GM19395 (cell line): ENCODE measurements around the gene DCTD.

ENCODE experiments used
- ATAC-seq: cut with Tn5 transposase; IDR thresholded peaks from one replicate; pipeline ENCODE4 v1.9.1; 2021; ENCODE audit warnings: mild to moderate bottlenecking, moderate library complexity; ENCODE audit not compliant: unreplicated experiment

Gene DCTD

GRCh38 chr4:182894681-182895275 is 22.4 kb downstream of the DCTD start:
- ATAC-seq, result no peak

DNA sequence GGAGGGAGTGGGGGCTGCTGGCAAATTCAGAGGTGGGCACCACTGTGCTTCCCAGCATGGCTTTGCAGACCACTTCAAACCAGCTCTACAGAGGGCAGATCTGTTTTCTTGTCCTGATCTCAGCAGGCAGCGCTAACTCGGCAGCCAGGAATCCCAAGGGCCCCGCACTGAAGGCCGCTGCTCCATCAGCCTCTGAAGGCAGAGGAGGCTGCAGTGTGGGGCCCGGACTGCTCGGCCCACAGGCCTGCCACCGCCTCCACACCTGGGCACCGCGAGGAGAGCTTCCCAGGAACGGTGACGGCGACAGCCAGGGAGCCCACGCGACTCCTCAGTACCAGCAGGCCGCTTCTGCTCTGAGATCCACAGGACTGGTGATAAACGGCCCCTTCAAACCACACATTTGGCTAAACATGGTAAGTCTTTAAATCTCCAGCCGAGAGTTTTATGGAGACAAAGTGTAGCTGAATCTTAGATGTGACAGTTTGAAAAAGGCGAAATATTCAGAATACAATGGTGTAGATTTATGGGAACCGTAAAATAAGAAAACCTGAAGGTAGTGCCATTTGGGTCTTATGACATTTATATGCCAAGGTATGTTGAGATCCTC is 23.6 kb downstream of the DCTD start:
- no peak for ATAC-seq

DNA sequence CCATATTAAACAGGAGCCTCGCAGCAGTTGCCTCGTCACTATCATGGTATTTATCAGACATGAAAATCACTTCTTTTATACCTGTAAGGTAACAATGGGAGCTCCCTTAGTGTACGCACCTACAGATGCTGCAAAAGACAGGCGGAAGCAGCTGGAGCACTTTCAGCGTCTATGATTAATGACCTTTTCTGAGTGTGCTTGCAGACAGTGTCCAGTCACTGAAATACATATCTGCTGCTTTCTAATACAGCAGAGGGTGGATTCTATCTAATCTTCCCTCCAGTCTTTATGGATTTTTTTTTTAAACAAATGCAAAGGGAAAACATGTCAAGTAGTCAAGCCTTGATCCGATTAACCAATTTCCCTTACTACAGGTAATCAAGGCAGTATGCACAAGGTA is 24.1 kb downstream of the DCTD start:
- ATAC-seq, result no peak

- no peak for ATAC-seq
These were observed 27.0 kb downstream of the DCTD start for GRCh38 chr4:182890202-182890601.

DNA sequence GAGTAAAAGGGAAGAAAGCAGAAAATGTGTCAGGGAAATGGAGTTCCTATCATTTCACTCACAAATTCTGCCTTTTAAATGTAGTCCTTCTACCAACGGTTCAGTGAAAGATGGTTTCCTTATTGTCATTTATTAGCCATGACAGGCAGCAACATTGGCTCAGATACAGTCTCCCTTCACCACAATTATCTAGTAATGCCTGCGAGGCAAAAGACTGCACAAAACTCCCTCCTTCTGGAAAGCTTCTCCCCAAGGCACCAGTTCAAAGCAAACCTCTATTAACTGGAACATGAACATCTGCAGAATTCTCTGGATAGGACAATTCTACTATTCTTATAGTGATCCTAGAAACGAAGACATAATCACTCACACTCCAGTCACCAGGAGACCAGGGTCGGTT is 28.3 kb downstream of the DCTD start:
- no peak for ATAC-seq

GRCh38 chr4:182886768-182887167 is 30.4 kb downstream of the DCTD start:
- ATAC-seq, result no peak

DNA sequence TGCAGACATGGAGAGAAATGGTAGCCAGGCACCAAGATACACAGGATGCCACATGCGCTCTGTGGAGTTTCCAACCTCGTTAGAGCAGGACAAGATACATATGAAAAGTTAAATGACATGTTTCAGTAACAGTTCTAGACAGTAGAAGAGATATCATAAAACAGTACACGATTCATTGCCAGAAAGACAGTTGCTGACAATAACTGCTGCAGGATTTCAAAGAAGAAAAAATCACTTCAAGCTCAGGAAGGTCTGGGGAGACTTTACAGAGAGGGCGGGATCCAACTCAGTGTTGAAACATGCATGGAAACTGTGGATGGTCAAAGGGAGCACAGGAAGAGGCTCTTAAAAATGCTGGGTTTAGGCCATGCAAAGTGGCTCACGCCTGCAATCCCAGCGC is 31.0 kb downstream of the DCTD start:
- ATAC-seq, result no peak

DNA sequence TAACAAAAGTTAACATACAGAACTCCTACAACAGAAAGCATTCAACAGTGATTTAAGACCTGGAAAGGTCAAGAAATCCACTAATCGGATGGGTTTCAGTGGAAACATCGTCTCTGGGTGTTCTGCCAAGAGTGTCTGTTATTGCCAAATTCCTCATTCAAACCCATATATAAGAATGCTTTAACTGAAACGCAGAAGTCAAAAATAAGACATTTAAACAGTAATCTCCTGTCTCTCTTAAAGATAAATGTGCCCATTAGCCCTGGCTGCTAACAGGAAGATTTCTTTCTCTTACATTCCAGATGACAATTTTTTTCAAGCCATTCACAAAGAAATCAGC is 31.5 kb downstream of the DCTD start:
- ATAC-seq, result no peak

DNA sequence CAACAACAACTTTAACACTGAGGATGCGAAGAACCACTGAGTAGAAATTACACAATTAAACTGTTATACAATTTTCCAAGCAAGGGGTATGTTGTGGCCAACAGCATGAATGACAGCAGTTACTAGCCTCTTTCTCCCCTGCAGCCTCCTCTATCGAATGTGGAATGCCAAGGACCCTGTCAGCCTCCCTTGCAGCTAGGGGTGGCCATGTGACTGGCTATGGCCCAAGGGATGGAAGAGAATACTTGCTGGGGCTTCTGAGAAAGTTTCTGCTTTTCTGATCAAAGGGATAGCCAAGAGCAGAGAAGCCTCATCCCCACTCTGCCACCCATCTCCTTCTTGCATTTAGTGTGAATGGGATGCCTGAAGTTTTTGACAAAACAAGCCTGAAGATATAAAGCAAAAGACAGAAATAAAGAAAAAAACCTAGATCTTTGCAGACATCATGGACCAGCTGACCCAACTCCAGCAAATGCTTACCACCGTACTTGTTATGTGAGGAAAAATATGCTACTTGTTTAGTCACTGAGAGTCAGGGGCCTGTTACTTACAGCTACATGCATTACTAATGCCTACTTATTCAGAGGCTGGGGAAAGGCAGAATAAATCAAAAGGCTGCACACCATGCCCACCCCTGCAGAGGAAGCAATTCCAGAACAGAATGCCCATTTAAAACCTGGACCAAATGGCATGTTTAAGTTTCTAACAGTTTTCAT is 32.0 kb downstream of the DCTD start:
- ATAC-seq, result no peak

- ATAC-seq, result no peak
These were observed 33.1 kb downstream of the DCTD start for GRCh38 chr4:182884040-182884439.

DNA sequence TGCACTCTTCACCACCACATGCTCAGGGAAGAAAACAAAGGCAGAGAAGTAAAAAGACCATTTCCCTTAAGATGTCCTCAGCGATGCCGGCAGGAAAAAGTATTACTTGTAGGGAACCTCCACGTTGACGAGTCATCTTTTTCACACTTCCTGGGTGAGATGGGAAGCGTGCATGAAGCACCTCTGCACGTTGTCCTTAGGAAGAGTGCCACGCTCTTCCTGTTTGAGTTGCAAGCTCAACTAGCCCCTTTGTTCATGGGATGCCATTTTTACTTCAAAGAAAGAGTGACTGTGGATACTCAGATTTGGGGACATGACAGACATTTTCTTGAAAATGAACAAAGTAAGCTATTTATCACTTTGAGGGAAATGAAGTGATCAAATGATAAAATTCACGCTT is 33.8 kb downstream of the DCTD start:
- ATAC-seq, result no peak

GRCh38 chr4:182881914-182882313 is 35.3 kb downstream of the DCTD start:
- no peak for ATAC-seq

GRCh38 chr4:182880387-182881356 is 36.5 kb downstream of the DCTD start:
- ATAC-seq, result no peak

DNA sequence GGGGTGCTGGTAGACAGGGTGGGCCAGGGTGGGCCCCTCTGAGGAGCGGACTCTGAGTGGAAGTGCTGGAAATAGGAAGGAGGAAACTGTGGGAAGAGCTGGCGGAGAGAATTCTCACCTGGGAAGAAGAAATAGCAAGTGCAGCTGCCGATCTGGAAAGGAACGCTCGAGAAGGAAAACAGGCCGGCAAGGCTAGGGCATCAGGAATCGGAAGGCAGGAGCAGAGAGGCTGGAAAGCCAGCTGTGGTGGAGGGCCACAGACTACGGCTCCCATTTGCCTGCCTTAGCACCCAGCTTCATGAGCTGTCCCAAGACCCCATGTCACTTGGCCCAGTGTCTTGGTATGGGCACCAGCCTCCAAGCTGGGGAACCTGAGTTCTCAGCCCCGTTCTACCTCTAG is 37.3 kb downstream of the DCTD start:
- no peak for ATAC-seq

GRCh38 chr4:182878633-182879495 is 38.3 kb downstream of the DCTD start:
- no peak for ATAC-seq

GRCh38 chr4:182877326-182877883 is 39.8 kb downstream of the DCTD start:
- no peak for ATAC-seq

- ATAC-seq, result no peak
These were observed 40.8 kb downstream of the DCTD start for GRCh38 chr4:182876427-182876826.

DNA sequence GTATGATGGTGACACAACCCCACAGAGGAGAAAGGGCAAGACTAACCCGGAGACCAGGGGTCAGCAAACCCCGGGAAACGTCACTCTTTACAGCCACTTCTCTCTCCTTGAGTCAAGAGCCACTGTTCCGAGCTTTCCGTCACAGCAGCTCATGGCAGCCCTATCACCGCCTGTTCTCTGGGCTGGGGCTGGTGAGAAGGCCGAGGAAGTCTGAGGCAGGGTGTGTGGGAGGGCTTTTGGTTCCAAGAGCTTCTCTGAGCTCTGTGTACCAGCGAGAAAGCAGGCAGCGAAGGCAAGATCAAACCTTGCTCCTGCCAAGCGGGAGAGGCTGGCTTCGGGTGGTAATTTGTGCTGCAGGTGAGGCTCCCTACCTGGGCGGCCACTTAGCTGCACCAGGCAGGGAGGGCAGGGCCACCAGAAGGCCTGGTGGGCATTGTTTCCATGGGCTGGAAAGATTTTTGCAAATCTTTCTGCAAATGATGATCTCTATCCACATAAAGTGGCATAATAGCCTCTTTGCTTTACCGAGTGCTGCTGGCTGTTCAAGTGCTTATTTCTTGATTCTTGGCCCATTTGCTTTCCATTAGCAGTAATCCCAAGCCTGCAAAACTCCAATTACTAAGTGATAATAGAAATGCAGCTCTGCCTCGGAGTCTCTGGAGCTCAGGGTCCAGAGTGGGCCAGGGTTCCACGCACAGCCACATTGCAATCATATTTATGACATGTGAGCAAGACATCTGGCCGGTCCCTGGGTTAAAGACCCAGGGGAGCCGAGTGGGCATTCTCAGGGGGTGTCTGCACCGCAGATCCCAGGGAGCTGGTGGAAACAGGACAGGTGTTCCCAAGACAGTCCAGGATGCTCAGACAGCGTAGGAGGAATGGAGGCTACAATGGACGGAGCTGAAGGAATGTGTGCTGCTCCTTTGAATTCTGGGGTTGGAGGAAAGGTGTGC is 41.5 kb downstream of the DCTD start:
- ATAC-seq, result no peak

DNA sequence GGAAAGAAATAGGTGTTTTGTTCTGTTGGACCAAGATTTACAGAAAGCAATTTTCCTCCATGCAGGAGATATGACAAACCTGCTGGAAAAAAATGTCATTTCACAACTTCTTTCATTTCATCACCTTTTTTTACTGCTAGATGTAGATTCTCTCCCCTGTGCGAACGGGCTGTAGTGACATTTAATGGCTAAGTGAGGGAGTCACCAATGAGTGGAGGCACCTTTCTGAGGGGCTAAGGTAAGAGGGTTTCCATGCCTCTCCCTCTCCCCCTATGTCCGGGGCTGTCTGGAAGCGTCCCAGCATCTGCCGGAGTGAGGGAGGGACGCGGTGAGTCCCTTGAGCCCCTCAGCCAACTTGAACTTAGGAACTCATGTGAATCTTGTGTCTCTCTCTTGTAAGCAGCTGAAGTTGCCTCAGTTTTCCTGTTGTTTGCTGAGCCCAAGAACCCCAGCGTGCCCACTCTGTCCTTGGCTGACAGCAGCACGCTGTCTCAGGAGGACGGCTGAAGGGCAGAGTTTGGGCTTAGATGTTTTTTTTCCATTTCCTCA is 42.3 kb downstream of the DCTD start:
- no peak for ATAC-seq
